ENCODE data around the gene KCNAB1.

KCNAB1 gene

GRCh38 chr3:156140001-156140595, 19.7 kb downstream of the KCNAB1 start:
- DNase-seq (ENCODE audit: low read depth): no peak

GRCh38 chr3:156142702-156143101, 22.3 kb downstream of the KCNAB1 start:
- no peak for DNase-seq (ENCODE audit: low read depth)

GRCh38 chr3:156143136-156143535, 22.8 kb downstream of the KCNAB1 start:
- no peak for DNase-seq (ENCODE audit: low read depth)

- DNase-seq (ENCODE audit: low read depth): no peak
Measured at GRCh38 chr3:156144060-156144459, 23.7 kb downstream of the KCNAB1 start.

- no peak for DNase-seq (ENCODE audit: low read depth)
Measured at GRCh38 chr3:156145866-156146265, 25.5 kb downstream of the KCNAB1 start.

GRCh38 chr3:156148345-156148945, 28.1 kb downstream of the KCNAB1 start:
- no peak for DNase-seq (ENCODE audit: low read depth)

GRCh38 chr3:156148946-156149381, 28.6 kb downstream of the KCNAB1 start:
- no peak for DNase-seq (ENCODE audit: low read depth)

- no peak for DNase-seq (ENCODE audit: low read depth)
Measured at GRCh38 chr3:156149876-156150275, 29.5 kb downstream of the KCNAB1 start.

GRCh38 chr3:156150434-156151066, 30.2 kb downstream of the KCNAB1 start:
- DNase-seq (ENCODE audit: low read depth): no peak

- no peak for DNase-seq (ENCODE audit: low read depth)
Measured at GRCh38 chr3:156151824-156152428, 31.5 kb downstream of the KCNAB1 start.

- no peak for DNase-seq (ENCODE audit: low read depth)
Measured at GRCh38 chr3:156158656-156159295, 38.4 kb downstream of the KCNAB1 start.

GRCh38 chr3:156160647-156161046, 40.3 kb downstream of the KCNAB1 start:
- DNase-seq (ENCODE audit: low read depth): no peak

GRCh38 chr3:156161172-156161571, 40.8 kb downstream of the KCNAB1 start:
- no peak for DNase-seq (ENCODE audit: low read depth)

GRCh38 chr3:156163848-156164247, 43.5 kb downstream of the KCNAB1 start:
- DNase-seq (ENCODE audit: low read depth): no peak

- DNase-seq (ENCODE audit: low read depth): no peak
Measured at GRCh38 chr3:156166808-156167207, 46.4 kb downstream of the KCNAB1 start.

GRCh38 chr3:156170571-156170970, 50.2 kb downstream of the KCNAB1 start:
- DNase-seq (ENCODE audit: low read depth): no peak

- DNase-seq (ENCODE audit: low read depth): no peak
Measured at GRCh38 chr3:156171281-156172267, 51.2 kb downstream of the KCNAB1 start.

GRCh38 chr3:156172536-156172935, 52.2 kb downstream of the KCNAB1 start:
- DNase-seq (ENCODE audit: low read depth): no peak

- no peak for DNase-seq (ENCODE audit: low read depth)
Measured at GRCh38 chr3:156174229-156174847, 54.0 kb downstream of the KCNAB1 start.

- no peak for DNase-seq (ENCODE audit: low read depth)
Measured at GRCh38 chr3:156175570-156175969, 55.2 kb downstream of the KCNAB1 start.

- DNase-seq (ENCODE audit: low read depth): no peak
Measured at GRCh38 chr3:156176048-156176447, 55.7 kb downstream of the KCNAB1 start.
